HG02759 (cell line): ENCODE measurements around the gene ZEB2.
"Not testable (repeated sequence)": the region's sequence is repeated elsewhere in the genome, so short reads cannot be mapped to it uniquely, and the experiment has no call there.

ENCODE experiments used
- ATAC-seq: cut with Tn5 transposase; IDR thresholded peaks from one replicate; pipeline ENCODE4 v1.9.1; 2021; ENCODE audit warnings: mild to moderate bottlenecking, moderate library complexity; ENCODE audit not compliant: unreplicated experiment

The ZEB2 gene

GRCh38 chr2:144390424-144391020 is 129.4 kb downstream of the ZEB2 start:
- ATAC-seq, result no peak

- ATAC-seq, result no peak
Observed at GRCh38 chr2:144389930-144390311, 130.0 kb downstream of the ZEB2 start.

- ATAC-seq, result no peak
Observed at GRCh38 chr2:144389151-144389929, 130.6 kb downstream of the ZEB2 start.

- no peak for ATAC-seq
Observed at GRCh38 chr2:144385381-144385780, 134.5 kb downstream of the ZEB2 start.

- ATAC-seq, result no peak
Observed at GRCh38 chr2:144383571-144384100, 136.3 kb downstream of the ZEB2 start.

- ATAC-seq, result peak; percentile 97
Observed at GRCh38 chr2:144382849-144383248, 137.1 kb downstream of the ZEB2 start.

GRCh38 chr2:144381716-144382115 is 138.2 kb downstream of the ZEB2 start:
- ATAC-seq, result no peak

- no peak for ATAC-seq
Observed at GRCh38 chr2:144379851-144380311, 140.0 kb downstream of the ZEB2 start.

GRCh38 chr2:144378551-144378950 is 141.4 kb downstream of the ZEB2 start:
- no peak for ATAC-seq

GRCh38 chr2:144377914-144378313 is 142.0 kb downstream of the ZEB2 start:
- no peak for ATAC-seq

GRCh38 chr2:144376926-144377325 is 143.0 kb downstream of the ZEB2 start:
- no peak for ATAC-seq

- no peak for ATAC-seq
Observed at GRCh38 chr2:144376460-144376859, 143.5 kb downstream of the ZEB2 start.

GRCh38 chr2:144374163-144374661 is 145.7 kb downstream of the ZEB2 start:
- ATAC-seq, result peak; percentile 67

GRCh38 chr2:144372410-144373080 is 147.4 kb downstream of the ZEB2 start:
- ATAC-seq, result no peak

GRCh38 chr2:144370937-144371584 is 148.9 kb downstream of the ZEB2 start:
- no peak for ATAC-seq

GRCh38 chr2:144369416-144369815 is 150.5 kb downstream of the ZEB2 start:
- ATAC-seq, result no peak

GRCh38 chr2:144366825-144367429 is 153.0 kb downstream of the ZEB2 start:
- ATAC-seq, result no peak

- ATAC-seq, result peak; percentile 95
Observed at GRCh38 chr2:144364944-144365738, 154.8 kb downstream of the ZEB2 start.

GRCh38 chr2:144364247-144364646 is 155.7 kb downstream of the ZEB2 start:
- not testable (repeated sequence) for ATAC-seq

GRCh38 chr2:144362401-144362800 is 157.5 kb downstream of the ZEB2 start:
- no peak for ATAC-seq
